Astrocyte (in vitro differentiated cells and primary cell): ENCODE data around the gene DUSP14. TPM values are rescaled to one million over a fixed set of nuclear protein-coding genes. Genes with fewer than 3 reads are reported as not detected.

Source experiments
- DNase-seq: peaks from one replicate; pipeline ENCODE4 v3.0.0-alpha.2; 2010; ENCODE audit warnings: low read depth
- FAIRE-seq: peaks from 2 replicates; lab custom pipeline; 2011; peaks lifted over from hg19 to GRCh38; lab: Jason Lieb, UNC
- H2AFZ ChIP-seq: 2 replicates; pipeline ENCODE4 v1.6.0; 2012; ENCODE audit warnings: low read depth, low read length, inconsistent platforms
- H3K27ac ChIP-seq: 2 replicates; pipeline ENCODE4 v1.5.1; 2011; ENCODE audit warnings: low read depth, low read length, inconsistent platforms
- H3K27me3 ChIP-seq: 2 replicates; pipeline ENCODE4 v1.6.0; 2011; ENCODE audit warnings: low read length, inconsistent platforms; ENCODE audit not compliant: insufficient read depth
- H3K36me3 ChIP-seq: 2 replicates; pipeline ENCODE4 v1.5.1; 2011; ENCODE audit warnings: low read length, inconsistent platforms; ENCODE audit not compliant: insufficient read depth
- H3K4me1 ChIP-seq: 2 replicates; pipeline ENCODE4 v1.5.1; 2011; ENCODE audit warnings: low read length, inconsistent platforms; ENCODE audit not compliant: insufficient read depth
- H3K4me2 ChIP-seq: 2 replicates; pipeline ENCODE4 v1.6.0; 2012; ENCODE audit warnings: low read length, inconsistent platforms
- H3K4me3 ChIP-seq: 2 replicates; pipeline ENCODE4 v1.5.1; 2011; ENCODE audit warnings: low read depth, mild to moderate bottlenecking, low read length, inconsistent platforms; ENCODE audit not compliant: insufficient read depth
- H3K79me2 ChIP-seq: 2 replicates; pipeline ENCODE4 v1.6.0; 2012; ENCODE audit warnings: mild to moderate bottlenecking, low read length, inconsistent platforms; ENCODE audit not compliant: insufficient read depth
- H3K9ac ChIP-seq: 2 replicates; pipeline ENCODE4 v1.6.0; 2012; ENCODE audit warnings: mild to moderate bottlenecking, low read length, inconsistent platforms
- H3K9me3 ChIP-seq: 2 replicates; pipeline ENCODE4 v1.5.1; 2012; ENCODE audit warnings: low read depth, mild to moderate bottlenecking, low read length, inconsistent platforms; ENCODE audit not compliant: insufficient read depth
- H4K20me1 ChIP-seq: 2 replicates; pipeline ENCODE4 v1.6.0; 2012; ENCODE audit warnings: low read length, inconsistent platforms; ENCODE audit not compliant: insufficient read depth
- H3K27ac Mint-ChIP-seq: one replicate; pipeline ENCODE4 v1.8.0; 2021; ENCODE audit warnings: mild to moderate bottlenecking, mixed read lengths; ENCODE audit not compliant: unreplicated experiment
- H3K27me3 Mint-ChIP-seq: one replicate; pipeline ENCODE4 v1.8.0; 2021; ENCODE audit warnings: low read depth, mixed read lengths; ENCODE audit not compliant: unreplicated experiment
- H3K36me3 Mint-ChIP-seq: one replicate; pipeline ENCODE4 v1.8.0; 2021; ENCODE audit warnings: low read depth, mixed read lengths; ENCODE audit not compliant: unreplicated experiment
- H3K4me1 Mint-ChIP-seq: one replicate; pipeline ENCODE4 v1.8.0; 2021; ENCODE audit warnings: low read depth, mixed read lengths; ENCODE audit not compliant: unreplicated experiment
- H3K4me3 Mint-ChIP-seq: one replicate; pipeline ENCODE4 v1.8.0; 2021; ENCODE audit warnings: mild to moderate bottlenecking, moderate library complexity, mixed read lengths; ENCODE audit not compliant: unreplicated experiment
- H3K9me3 Mint-ChIP-seq: one replicate; pipeline ENCODE4 v1.8.0; 2021; ENCODE audit warnings: mild to moderate bottlenecking, mixed read lengths; ENCODE audit not compliant: unreplicated experiment
- CTCF ChIP-seq: IDR thresholded peaks from 2 replicates; pipeline ENCODE4 v1.5.1; 2011; ENCODE audit warnings: low read depth, mild to moderate bottlenecking, inconsistent platforms, low read length, moderate library complexity; ENCODE audit not compliant: insufficient read depth
- EZH2 ChIP-seq: IDR thresholded peaks from 2 replicates; pipeline ENCODE4 v1.6.1; 2012; ENCODE audit warnings: mild to moderate bottlenecking, low read length, inconsistent platforms; ENCODE audit not compliant: insufficient read depth
- total RNA-seq: library from RNA; stranded (reverse); gene quantifications from 2 replicates; pipeline ENCODE4 v1.2.1, GENCODE V29; 2021

The DUSP14 gene
- total RNA-seq, 1 donor from 2014 or later, result 69.1 TPM

- Histone ChIP-seq H3K4me1 (no peaks in the 10 kb centered on the region), H2AFZ (no peak overlapping the region), H3K36me3 (peaks cover 53% of the 10 kb centered on the region), H3K4me3 (no peak overlapping the region), H3K27me3 (no peaks in the 10 kb centered on the region), H3K9me3 (no peaks in the 10 kb centered on the region), H4K20me1 (no peaks in the 10 kb centered on the region), H3K79me2 (no peaks in the 10 kb centered on the region), H3K9ac (no peak overlapping the region), H3K4me2 (no peak overlapping the region), H3K27ac (no peak overlapping the region)
- DNase-seq (no peak), FAIRE-seq (no peak)
- H3K4me3 Mint-ChIP-seq, result no peak overlapping the region
- TF ChIP-seq CTCF (no peak), EZH2 (no peak)
- peaks cover 2% of the 10 kb centered on the region for H3K4me1 Mint-ChIP-seq
- H3K36me3 Mint-ChIP-seq, result peaks cover 32% of the 10 kb centered on the region
- H3K27ac Mint-ChIP-seq, result no peak overlapping the region
- no peaks in the 10 kb centered on the region for H3K9me3 Mint-ChIP-seq
- H3K27me3 Mint-ChIP-seq, result no peaks in the 10 kb centered on the region
Measured at GRCh38 chr17:37535906-37536305, 46.2 kb downstream of the DUSP14 start.

GRCh38 chr17:37538981-37539659, 49.4 kb downstream of the DUSP14 start:
- H3K27ac Mint-ChIP-seq, result no peak overlapping the region
- Histone ChIP-seq H3K27me3 (no peaks in the 10 kb centered on the region), H3K4me2 (no peak overlapping the region), H3K9ac (no peak overlapping the region), H4K20me1 (peaks cover 8% of the 10 kb centered on the region), H3K27ac (no peak overlapping the region), H2AFZ (no peak overlapping the region), H3K9me3 (no peaks in the 10 kb centered on the region), H3K4me3 (no peak overlapping the region), H3K36me3 (peaks cover 58% of the 10 kb centered on the region), H3K79me2 (peaks cover 8% of the 10 kb centered on the region), H3K4me1 (peaks cover 3% of the 10 kb centered on the region)
- no peak for FAIRE-seq
- H3K36me3 Mint-ChIP-seq, result peaks cover 33% of the 10 kb centered on the region
- H3K4me3 Mint-ChIP-seq, result no peak overlapping the region
- H3K9me3 Mint-ChIP-seq, result no peaks in the 10 kb centered on the region
- no peaks in the 10 kb centered on the region for H3K27me3 Mint-ChIP-seq
- TF ChIP-seq CTCF (no peak), EZH2 (no peak)
- no peak for DNase-seq
- peaks cover 14% of the 10 kb centered on the region for H3K4me1 Mint-ChIP-seq
